Right lobe of liver (tissue), 6 donors: ENCODE data around the gene SERPINE1. TPM values are rescaled to one million over a fixed set of nuclear protein-coding genes. Genes with fewer than 3 reads are reported as not detected.

ENCODE experiments used
- ATAC-seq, 4 donors: fragments of 200-7000 bp; cut with Tn5 transposase; one replicate each; pipeline ENCODE4 v1.9.1; 2020; ENCODE audit warnings: mild to moderate bottlenecking in 4 of 4, moderate library complexity in 4 of 4
- DNase-seq, 3 donors: peaks; one replicate each; pipeline ENCODE4 v3.0.0-alpha.2; 2020
- H3K27ac ChIP-seq, 3 donors: fragments of 200-600 bp; one replicate each; pipeline ENCODE4 v1.8.0; 2022
- H3K27me3 ChIP-seq, 2 donors: fragments of 200-600 bp; one replicate each; pipeline ENCODE4 v1.8.0; 2022
- H3K36me3 ChIP-seq, 4 donors: fragments of 200-600 bp; sonication (generic) in 1 of 4; one replicate each; pipeline versions ENCODE4 v1.5.1 to v1.8.0; 2017 to 2022; ENCODE audit warnings: control low read depth in 1 of 4
- H3K4me1 ChIP-seq, 4 donors: fragments of 200-600 bp; sonication (generic) in 1 of 4; one replicate each; pipeline versions ENCODE4 v1.5.1 to v1.8.0; 2017 to 2022; ENCODE audit warnings: control low read depth in 1 of 4
- H3K4me3 ChIP-seq, 3 donors: fragments of 200-600 bp; one replicate each; pipeline ENCODE4 v1.8.0; 2022
- H3K9me3 ChIP-seq, 4 donors: fragments of 200-600 bp; sonication (generic) in 1 of 4; one replicate each; pipeline versions ENCODE4 v1.5.1 to v1.8.0; 2017 to 2022; ENCODE audit warnings: control low read depth in 1 of 4
- POLR2A ChIP-seq: fragments of 450-650 bp; IDR thresholded peaks from one replicate; pipeline ENCODE4 v1.6.1; 2017; ENCODE audit warnings: antibody characterized with exemption, mild to moderate bottlenecking
- WGBS: methylation state at CpG from one replicate; pipeline ENCODE4 v1.1.6; 2018; ENCODE audit warnings: low coverage, low lambda C conversion rate; ENCODE audit not compliant: insufficient coverage; ENCODE audit errors: missing lambda C conversion rate; 5-methylcytosine and 5-hydroxymethylcytosine counted together
- intact Hi-C, 2 donors: fragments of 100-400 bp; cut with DNase I; formaldehyde crosslinking; loops; one replicate each; pipeline versions ENCODE4 v1.11.2 to v1.14.1; 2022
- microRNA-seq, 2 donors: library from miRNA; unstranded; fragments of <30 nt; microRNA quantifications; one replicate each; pipeline ENCODE4, GENCODE V29; 2019 to 2020
- small RNA-seq, 2 experiments: library from RNA; depleted of rRNA; stranded (forward); fragments of <200 nt; gene quantifications; one replicate each; pipeline ENCODE3, GENCODE V24; 2016
- total RNA-seq, 6 experiments: library from RNA; depleted of rRNA in 2 of 6; stranded (reverse); fragments of >200 nt in 2 of 6; fragmentation: NEBNext Ultra II Directional in 3 of 6; extraction: Animal tissue kit (Norgen Biotek cat#: 25700) in 3 of 6; gene quantifications; one replicate each; pipeline versions ENCODE4 v1.1.0 to v1.2.4, GENCODE V29; 2016 to 2023
- TF ChIP-seq, protein P1 (sequence below), 4 donors: fragments of 200-600 bp in 3 of 4; fragments of 450-650 bp in 1 of 4; IDR thresholded peaks; one replicate each; pipeline versions ENCODE4 v1.5.1 to v1.8.0; 2016 to 2022; ENCODE audit warnings: antibody characterized with exemption in 4 of 4, mild to moderate bottlenecking in 2 of 4
- donor health status: DM: no; HTN: yes; CAD: no.
- donor health status: DM: no; HTN: no; CAD: no.
- donor health status: DM: no; HTN: no; CAD: no.
- donor health status: DM: no; HTN: yes; CAD: no.
- donor health status: DM: no; HTN: yes; CAD: no.

The SERPINE1 gene
- total RNA-seq, 6 experiments from 2014 or later, result 5.4 to 497 (median 98.6) TPM

DNA sequence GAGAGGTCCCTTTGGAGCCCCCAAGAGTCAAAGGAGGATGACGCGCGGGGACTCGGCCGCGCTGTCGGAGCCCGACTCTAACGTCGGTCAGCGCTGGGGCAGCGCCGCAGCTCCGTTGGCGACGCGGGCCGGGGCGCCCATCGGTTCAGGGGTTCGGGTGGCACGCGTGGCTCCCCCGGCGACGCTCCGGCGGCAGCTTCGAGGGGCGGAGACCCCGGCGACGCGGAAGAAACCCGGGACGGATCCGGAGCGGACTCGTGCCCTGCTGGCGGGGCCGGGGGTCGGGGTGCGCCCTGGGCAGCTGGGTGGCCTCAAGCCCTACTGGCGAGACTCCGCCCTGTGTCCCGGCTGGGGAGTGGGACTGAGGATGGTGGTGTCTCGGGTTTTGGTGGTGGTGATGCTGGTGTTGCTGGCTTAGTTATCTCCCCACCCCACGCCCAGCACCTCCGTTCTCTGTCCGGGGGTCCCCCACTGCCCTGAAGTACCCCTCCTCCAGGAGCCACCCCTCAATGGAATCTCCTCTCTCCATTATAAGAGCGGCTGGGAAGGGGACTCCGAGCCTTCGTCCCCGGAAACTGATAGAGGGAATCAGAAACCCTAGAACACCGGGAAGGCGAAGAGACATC is 53.3 kb downstream of the SERPINE1 start, which contains the start of gene NAT16:
NAT16 (minus strand) TSS at position 164 of the 626 bp plus-strand sequence. CDS start 5,486 bp downstream, outside the sequence.
- Histone ChIP-seq H3K36me3 (no peaks in the 10 kb centered on the region), H3K27ac (no peak within 1 kb of the TSS), H3K9me3 (no peaks in the 10 kb centered on the region), H3K4me3 (no peak within 1 kb of the TSS), H3K27me3 (peaks cover 0 to 19% of the 10 kb centered on the region in 2 donors), H3K4me1 (no peaks in the 10 kb centered on the region)
- DNase-seq (no peak), ATAC-seq (peak in 1 of 4 donors; percentile 16)
- 0% methylated on average over 5 of the region's 56 CpGs for WGBS
- TF ChIP-seq, protein P1, sequence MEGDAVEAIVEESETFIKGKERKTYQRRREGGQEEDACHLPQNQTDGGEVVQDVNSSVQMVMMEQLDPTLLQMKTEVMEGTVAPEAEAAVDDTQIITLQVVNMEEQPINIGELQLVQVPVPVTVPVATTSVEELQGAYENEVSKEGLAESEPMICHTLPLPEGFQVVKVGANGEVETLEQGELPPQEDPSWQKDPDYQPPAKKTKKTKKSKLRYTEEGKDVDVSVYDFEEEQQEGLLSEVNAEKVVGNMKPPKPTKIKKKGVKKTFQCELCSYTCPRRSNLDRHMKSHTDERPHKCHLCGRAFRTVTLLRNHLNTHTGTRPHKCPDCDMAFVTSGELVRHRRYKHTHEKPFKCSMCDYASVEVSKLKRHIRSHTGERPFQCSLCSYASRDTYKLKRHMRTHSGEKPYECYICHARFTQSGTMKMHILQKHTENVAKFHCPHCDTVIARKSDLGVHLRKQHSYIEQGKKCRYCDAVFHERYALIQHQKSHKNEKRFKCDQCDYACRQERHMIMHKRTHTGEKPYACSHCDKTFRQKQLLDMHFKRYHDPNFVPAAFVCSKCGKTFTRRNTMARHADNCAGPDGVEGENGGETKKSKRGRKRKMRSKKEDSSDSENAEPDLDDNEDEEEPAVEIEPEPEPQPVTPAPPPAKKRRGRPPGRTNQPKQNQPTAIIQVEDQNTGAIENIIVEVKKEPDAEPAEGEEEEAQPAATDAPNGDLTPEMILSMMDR (IDR thresholded peaks at IDR 0.05), result no peak
- TF ChIP-seq POLR2A, result no peak
- intact Hi-C loops, result no loop called here

DNA sequence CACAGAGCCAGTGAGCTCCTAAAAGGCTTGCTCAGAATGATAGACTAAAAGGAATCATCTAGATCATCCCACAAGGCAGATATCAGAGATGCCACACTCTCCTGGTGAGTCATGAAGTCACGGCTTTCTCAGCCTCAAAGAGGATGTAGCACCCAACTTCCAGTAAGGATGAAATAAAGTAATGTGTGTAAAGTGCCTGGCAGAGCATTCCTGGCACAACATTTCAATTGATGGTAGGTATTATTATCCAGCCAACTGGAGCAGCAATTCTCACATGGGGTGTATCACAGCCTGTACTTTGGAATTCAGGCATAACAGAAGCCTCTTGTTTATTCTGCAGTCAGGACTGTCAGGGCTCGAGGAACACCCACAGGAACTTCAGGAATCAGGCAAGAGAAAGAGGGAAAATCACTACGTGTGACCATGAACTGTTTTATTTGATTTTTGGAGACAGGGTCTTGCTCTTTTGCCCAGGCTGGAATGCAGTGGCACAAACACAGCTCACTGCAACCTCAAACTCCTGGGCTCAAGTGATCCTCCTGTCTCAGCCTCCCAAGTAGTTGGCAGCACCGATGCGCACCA is 58.4 kb downstream of the SERPINE1 start:
- ATAC-seq (peak in 2 of 4 donors; percentile 28 to 62), DNase-seq (no peak)
- Histone ChIP-seq H3K9me3 (no peaks in the 10 kb centered on the region), H3K36me3 (no peaks in the 10 kb centered on the region), H3K4me1 (no peaks in the 10 kb centered on the region), H3K4me3 (no peak overlapping the region), H3K27me3 (peaks cover 0 to 9% of the 10 kb centered on the region in 2 donors), H3K27ac (no peak overlapping the region)
- intact Hi-C loops, result no loop called here
- TF ChIP-seq POLR2A, result no peak
- TF ChIP-seq, protein P1 (IDR thresholded peaks at IDR 0.05), result no peak
- WGBS, result 54% methylated on average over 4 of the region's 5 CpGs

DNA sequence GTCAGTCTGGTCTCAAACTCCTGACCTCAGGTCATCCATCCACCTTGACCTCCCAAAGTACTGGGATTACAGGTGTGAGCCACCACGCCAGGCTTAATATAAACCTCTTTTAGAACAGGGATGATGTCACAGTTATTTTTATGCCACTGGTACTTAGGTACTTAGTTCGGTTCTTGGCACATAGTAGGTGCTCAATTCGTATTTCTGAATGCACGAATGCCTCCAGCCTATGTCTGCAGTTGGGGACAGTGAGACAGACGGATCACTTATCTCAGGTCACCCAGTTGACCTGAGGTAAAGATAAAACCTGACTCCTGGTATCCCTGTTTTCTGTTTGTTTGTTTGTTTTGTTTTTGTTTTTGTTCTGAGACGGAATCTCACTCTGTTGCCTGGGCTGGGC is 59.3 kb downstream of the SERPINE1 start:
- ATAC-seq (no peak), DNase-seq (no peak)
- Histone ChIP-seq H3K9me3 (no peaks in the 10 kb centered on the region), H3K4me1 (no peaks in the 10 kb centered on the region), H3K27ac (no peak overlapping the region), H3K36me3 (no peaks in the 10 kb centered on the region), H3K27me3 (peaks cover 0 to under 1% of the 10 kb centered on the region in 2 donors), H3K4me3 (no peak overlapping the region)
- intact Hi-C loops, result no loop called here
- 65% methylated on average over 6 of the region's 6 CpGs for WGBS
- TF ChIP-seq, protein P1 (IDR thresholded peaks at IDR 0.05), result no peak
- TF ChIP-seq POLR2A, result no peak

DNA sequence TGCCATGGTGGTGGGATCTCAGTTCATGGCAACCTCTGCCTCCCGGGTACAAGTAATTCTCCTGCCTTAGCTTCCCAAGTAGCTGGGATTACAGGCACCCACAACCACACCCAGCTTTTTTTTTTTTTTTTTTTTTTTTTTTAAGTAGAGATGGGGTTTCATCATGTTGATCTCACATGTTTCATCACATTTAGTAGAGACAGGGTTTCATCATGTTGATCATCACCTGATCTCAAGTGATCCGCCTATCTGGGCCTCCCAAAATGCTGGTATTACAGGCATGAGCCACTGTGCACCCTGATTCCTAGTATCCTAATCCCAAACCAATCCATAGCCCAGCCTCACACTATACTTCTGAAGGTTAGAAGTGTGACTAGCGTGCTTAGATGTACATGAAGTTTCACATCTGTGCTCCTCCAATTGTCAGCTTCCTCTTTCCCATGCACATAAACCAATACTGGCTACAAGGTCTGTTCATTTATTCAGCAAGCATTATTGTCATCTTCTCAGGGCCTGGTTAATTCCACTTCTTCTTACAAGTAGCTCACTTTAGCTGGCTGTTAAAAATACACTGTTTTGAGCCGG is 60.0 kb downstream of the SERPINE1 start:
- 61% methylated on average over 4 of the region's 4 CpGs for WGBS
- H3K4me1 ChIP-seq, result peaks cover 0 to under 1% (median 0%) of the 10 kb centered on the region in 4 donors
- intact Hi-C loops, result no loop called here
- no peaks in the 10 kb centered on the region for H3K36me3 ChIP-seq
- no peak overlapping the region for H3K4me3 ChIP-seq
- ATAC-seq (no peak), DNase-seq (no peak)
- no peak for TF ChIP-seq POLR2A
- TF ChIP-seq, protein P1 (IDR thresholded peaks at IDR 0.05), result no peak
- no peak overlapping the region for H3K27ac ChIP-seq
- H3K9me3 ChIP-seq, result no peaks in the 10 kb centered on the region
- H3K27me3 ChIP-seq, result no peaks in the 10 kb centered on the region

Small RNAs within 50 kb of the gene (microRNA-seq; reads per million reads assigned to microRNA genes)
- 0 reads per million in 2 donors for gene MIR4653

Small RNAs within 50 kb of the gene (small RNA-seq; reads per million reads assigned to genes)
- gene MIR4653, result 0 reads per million in 2 experiments

Other genes starting within 250 kb of the SERPINE1 start
- 1 to 10 TPM; 1.0 to 3.4 (median 2.1) TPM for gene UFSP1, start 237.4 kb upstream of the SERPINE1 start, total RNA-seq
- gene ACHE, start 231.2 kb upstream of the SERPINE1 start, total RNA-seq, result 1 to 10 TPM in 5 of 6 experiments, under 1 TPM in 1; 0.59 to 6.0 (median 3.0) TPM
- 10 to 100 TPM in 3 of 6 experiments, 1 to 10 TPM in 3; 3.2 to 12.8 (median 8.9) TPM for gene MUC3A, start 177.6 kb upstream of the SERPINE1 start, total RNA-seq
- gene MUC12, start 157.5 kb upstream of the SERPINE1 start, total RNA-seq, result not detected
- not detected for gene MUC17, start 107.0 kb upstream of the SERPINE1 start, total RNA-seq
- 10 to 100 TPM in 5 of 6 experiments, 1 to 10 TPM in 1; 9.2 to 19.7 (median 17.6) TPM for gene TRIM56, start 41.6 kb upstream of the SERPINE1 start, total RNA-seq
- gene AP1S1, start 27.4 kb downstream of the SERPINE1 start, total RNA-seq, result 10 to 100 TPM; 24.0 to 56.5 (median 26.4) TPM
- gene VGF, start 38.5 kb downstream of the SERPINE1 start, total RNA-seq, result not detected
- not detected for gene NAT16, start 53.2 kb downstream of the SERPINE1 start, total RNA-seq
- 10 to 100 TPM in 5 of 6 experiments, 1 to 10 TPM in 1; 8.4 to 28.6 (median 15.7) TPM for gene MOGAT3, start 73.9 kb downstream of the SERPINE1 start, total RNA-seq
- gene PLOD3, start 90.5 kb downstream of the SERPINE1 start, total RNA-seq, result 10 to 100 TPM; 41.7 to 57.5 (median 54.3) TPM
- gene ZNHIT1, start 91.1 kb downstream of the SERPINE1 start, total RNA-seq, result 100 to 1,000 TPM in 4 of 6 experiments, 10 to 100 TPM in 2; 68.3 to 159 (median 111) TPM
- 10 to 100 TPM in 2 of 6 experiments, 1 to 10 TPM in 4; 5.9 to 10.8 (median 9.2) TPM for gene CLDN15, start 110.7 kb downstream of the SERPINE1 start, total RNA-seq
- gene FIS1, start 118.0 kb downstream of the SERPINE1 start, total RNA-seq, result 100 to 1,000 TPM; 105 to 228 (median 134) TPM
- gene IFT22, start 194.7 kb downstream of the SERPINE1 start, total RNA-seq, result 1 to 10 TPM; 5.4 to 8.1 (median 6.2) TPM
- gene COL26A1, start 235.8 kb downstream of the SERPINE1 start, total RNA-seq, result 1 to 10 TPM; 1.4 to 5.4 (median 3.0) TPM